Ishikawa (cell line): ENCODE measurements around the gene MYEOV.

Experiments
- CEBPB ChIP-seq: IDR thresholded peaks from 2 replicates; pipeline ENCODE4 v1.6.1; 2012
- CREB1 ChIP-seq: IDR thresholded peaks from 2 replicates; pipeline ENCODE4 v1.6.1; 2012; ENCODE audit warnings: low read depth
- EGR1 ChIP-seq: IDR thresholded peaks from 2 replicates; pipeline ENCODE4 v1.6.1; 2012
- EP300 ChIP-seq: IDR thresholded peaks from 2 replicates; pipeline ENCODE4 v1.6.1; 2012; ENCODE audit warnings: borderline replicate concordance
- FOXM1 ChIP-seq: IDR thresholded peaks from 2 replicates; pipeline ENCODE4 v1.6.1; 2012; ENCODE audit warnings: low read depth, borderline replicate concordance
- MAX ChIP-seq: IDR thresholded peaks from 2 replicates; pipeline ENCODE4 v1.6.1; 2012
- NFIC ChIP-seq: IDR thresholded peaks from 2 replicates; pipeline ENCODE4 v1.6.1; 2012
- RAD21 ChIP-seq: IDR thresholded peaks from 2 replicates; pipeline ENCODE4 v1.6.1; 2012; ENCODE audit warnings: low read depth
- REST ChIP-seq: IDR thresholded peaks from 2 replicates; pipeline ENCODE4 v1.6.1; 2012; ENCODE audit warnings: low read depth, mild to moderate bottlenecking
- TAF1 ChIP-seq: IDR thresholded peaks from 2 replicates; pipeline ENCODE4 v1.6.1; 2012; ENCODE audit warnings: low read depth, mild to moderate bottlenecking
- TCF12 ChIP-seq: IDR thresholded peaks from 2 replicates; pipeline ENCODE4 v1.6.1; 2012; ENCODE audit warnings: low read depth
- TEAD4 ChIP-seq: IDR thresholded peaks from 2 replicates; pipeline ENCODE4 v1.6.1; 2012
- USF1 ChIP-seq: IDR thresholded peaks from 2 replicates; pipeline ENCODE4 v1.6.1; 2012
- YY1 ChIP-seq: IDR thresholded peaks from 2 replicates; pipeline ENCODE4 v1.6.1; 2012; ENCODE audit warnings: low read depth
- ZBTB7A ChIP-seq: IDR thresholded peaks from 2 replicates; pipeline ENCODE4 v1.6.1; 2012; ENCODE audit warnings: low read depth

Gene MYEOV

GRCh38 chr11:69251057-69251393 is 42.9 kb upstream of the MYEOV start:
- TF ChIP-seq YY1 (no peak), CEBPB (no peak), MAX (no peak), REST (no peak), CREB1 (no peak), FOXM1 (no peak), USF1 (no peak), EGR1 (no peak), ZBTB7A (no peak)

- TF ChIP-seq ZBTB7A (no peak), TCF12 (peak; percentile 92), EP300 (peak; percentile 95), NFIC (peak; percentile 93), EGR1 (peak; percentile 73), REST (no peak), USF1 (no peak), TAF1 (peak; percentile 34; the same call in 1 of the 2 replicates), MAX (peak; percentile 61), YY1 (peak; percentile 61), CEBPB (no peak), CREB1 (no peak), TEAD4 (peak; percentile 87), RAD21 (peak; percentile 12; the same call in 1 of the 2 replicates), FOXM1 (peak; percentile 94)
Observed at GRCh38 chr11:69251639-69252489, 42.1 kb upstream of the MYEOV start.

- no peak for TF ChIP-seq MAX
- TF ChIP-seq EP300 = no peak
- no peak for TF ChIP-seq YY1
- no peak for TF ChIP-seq TAF1
- no peak for TF ChIP-seq REST
- no peak for TF ChIP-seq NFIC
- TF ChIP-seq TEAD4 = no peak
- TF ChIP-seq EGR1 = no peak
- no peak for TF ChIP-seq CEBPB
- TF ChIP-seq FOXM1 = no peak
Observed at GRCh38 chr11:69252490-69252837, 41.5 kb upstream of the MYEOV start.

- TF ChIP-seq FOXM1 = 0 out of 2 replicates have a peak, but pooled peaks have one; percentile 30
- TF ChIP-seq REST = no peak
- TF ChIP-seq MAX = peak; percentile 80
- TF ChIP-seq YY1 = peak; percentile 44; the same call in 1 of the 2 replicates
- TF ChIP-seq EP300 = peak; percentile 87
- TF ChIP-seq ZBTB7A = no peak
- TF ChIP-seq CEBPB = no peak
- TF ChIP-seq EGR1 = no peak
- no peak for TF ChIP-seq CREB1
- TF ChIP-seq RAD21 = no peak
- TF ChIP-seq USF1 = 0 out of 2 replicates have a peak, but pooled peaks have one; percentile 33
- TF ChIP-seq TEAD4 = peak; percentile 95
- peak; percentile 93 for TF ChIP-seq NFIC
- TF ChIP-seq TAF1 = 0 out of 2 replicates have a peak, but pooled peaks have one; percentile 10
- peak; percentile 75 for TF ChIP-seq TCF12
Observed at GRCh38 chr11:69253028-69253427, 40.9 kb upstream of the MYEOV start.
